Measurements from ENCODE around the gene TUBB2B. TPM values are rescaled to one million over a fixed set of nuclear protein-coding genes. Genes with fewer than 3 reads are reported as not detected.
"Not testable (repeated sequence)": the region's sequence is repeated elsewhere in the genome, so short reads cannot be mapped to it uniquely, and the experiment has no call there.

TUBB2B gene
- total and polyA plus RNA-seq, 12 donors, result 0.28 to 3.6 (median 0.94) TPM

- H3K36me3 ChIP-seq, result no peaks in the 10 kb centered on the region
- no peak overlapping the region for H3K27ac ChIP-seq
- WGBS, 2 donors, result 64 to 71% methylated on average over 4 of the region's 4 CpGs
- H3K4me3 ChIP-seq, result no peak overlapping the region
- ATAC-seq, result no peak
- DNase-seq, result no peak
- H3K27me3 ChIP-seq, result peaks cover 0 to 4% (median 0%) of the 10 kb centered on the region in 7 donors
- intact Hi-C loops (cut with DNase I), result no loop called here
- no peaks in the 10 kb centered on the region for H3K4me1 ChIP-seq
- TF ChIP-seq, protein P1, sequence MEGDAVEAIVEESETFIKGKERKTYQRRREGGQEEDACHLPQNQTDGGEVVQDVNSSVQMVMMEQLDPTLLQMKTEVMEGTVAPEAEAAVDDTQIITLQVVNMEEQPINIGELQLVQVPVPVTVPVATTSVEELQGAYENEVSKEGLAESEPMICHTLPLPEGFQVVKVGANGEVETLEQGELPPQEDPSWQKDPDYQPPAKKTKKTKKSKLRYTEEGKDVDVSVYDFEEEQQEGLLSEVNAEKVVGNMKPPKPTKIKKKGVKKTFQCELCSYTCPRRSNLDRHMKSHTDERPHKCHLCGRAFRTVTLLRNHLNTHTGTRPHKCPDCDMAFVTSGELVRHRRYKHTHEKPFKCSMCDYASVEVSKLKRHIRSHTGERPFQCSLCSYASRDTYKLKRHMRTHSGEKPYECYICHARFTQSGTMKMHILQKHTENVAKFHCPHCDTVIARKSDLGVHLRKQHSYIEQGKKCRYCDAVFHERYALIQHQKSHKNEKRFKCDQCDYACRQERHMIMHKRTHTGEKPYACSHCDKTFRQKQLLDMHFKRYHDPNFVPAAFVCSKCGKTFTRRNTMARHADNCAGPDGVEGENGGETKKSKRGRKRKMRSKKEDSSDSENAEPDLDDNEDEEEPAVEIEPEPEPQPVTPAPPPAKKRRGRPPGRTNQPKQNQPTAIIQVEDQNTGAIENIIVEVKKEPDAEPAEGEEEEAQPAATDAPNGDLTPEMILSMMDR (IDR thresholded peaks at IDR 0.05), result no peak
- no peaks in the 10 kb centered on the region for H3K9me3 ChIP-seq
Observed at GRCh38 chr6:3183066-3183465, 44.4 kb downstream of the TUBB2B start.

DNA sequence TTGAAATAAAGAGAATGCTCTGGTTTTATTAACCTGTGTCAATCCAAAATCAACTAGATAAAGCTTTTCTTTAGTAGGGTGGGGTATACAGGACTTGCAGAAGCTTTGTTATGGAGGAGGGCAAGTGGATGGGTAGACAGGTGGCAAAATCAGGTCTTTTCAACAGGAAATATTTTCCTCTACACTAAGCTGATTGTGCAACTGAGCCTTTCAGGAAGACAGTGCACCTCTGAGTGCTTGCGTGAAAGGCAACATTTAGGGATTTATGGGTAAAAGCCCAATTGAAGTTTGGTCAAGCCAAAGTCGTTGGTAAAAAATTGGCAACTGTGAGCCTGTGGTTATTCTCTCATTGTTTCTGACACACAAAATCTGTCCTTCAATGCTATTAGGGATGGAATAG is 46.3 kb downstream of the TUBB2B start:
- H3K9me3 ChIP-seq, result no peaks in the 10 kb centered on the region
- no peak for ATAC-seq
- peaks cover 0 to 4% (median 0%) of the 10 kb centered on the region in 7 donors for H3K27me3 ChIP-seq
- H3K4me1 ChIP-seq, result no peaks in the 10 kb centered on the region
- no peak for DNase-seq
- H3K36me3 ChIP-seq, result no peaks in the 10 kb centered on the region
- intact Hi-C loops (cut with DNase I), result no loop called here
- no peak overlapping the region for H3K27ac ChIP-seq
- 82 to 90% methylated on average over 2 of the region's 2 CpGs for WGBS, 2 donors
- H3K4me3 ChIP-seq, result no peak overlapping the region
- TF ChIP-seq, protein P1 (IDR thresholded peaks at IDR 0.05), result no peak

GRCh38 chr6:3179945-3180344 is 47.5 kb downstream of the TUBB2B start:
- peak in 3 of 8 donors; percentile 39 to 44 (median 42) for ATAC-seq

GRCh38 chr6:3178666-3179065 is 48.8 kb downstream of the TUBB2B start:
- not testable (repeated sequence) for H3K27me3 ChIP-seq, H3K9me3 ChIP-seq, H3K4me1 ChIP-seq, H3K4me3 ChIP-seq, DNase-seq, H3K36me3 ChIP-seq, H3K27ac ChIP-seq
- intact Hi-C loops (cut with DNase I), result loop anchor here in 1 of 10 donors (5.0 kb wide), 1 partner anchor 259 kb away; no protein-coding TSS in a partner anchor
- peak in 5 of 8 donors; percentile 42 to 84 (median 74) for ATAC-seq
- WGBS, 2 donors, result 53 to 72% methylated on average over 8 of the region's 8 CpGs

More at GRCh38 chr6:3179945-3180344, 47.5 kb downstream of the TUBB2B start:
- H3K36me3 ChIP-seq, H3K27me3 ChIP-seq, H3K9me3 ChIP-seq, DNase-seq, H3K4me1 ChIP-seq, H3K27ac ChIP-seq: not testable (repeated sequence)
- H3K4me3 ChIP-seq, result peak overlapping the region in 2 of 10 donors; percentile 17 to 27
- intact Hi-C loops (cut with DNase I), result loop anchor here in 1 of 10 donors (5.0 kb wide), 1 partner anchor 257 kb away; no protein-coding TSS in a partner anchor
- 56 to 60% methylated on average over 3 to 5 of the region's 8 CpGs for WGBS, 2 donors

GRCh38 chr6:3176562-3177355 is 50.7 kb downstream of the TUBB2B start:
- peaks cover 0 to 4% (median 0%) of the 10 kb centered on the region in 7 donors for H3K27me3 ChIP-seq
- H3K4me3 ChIP-seq, result no peak overlapping the region
- no peaks in the 10 kb centered on the region for H3K36me3 ChIP-seq
- intact Hi-C loops (cut with DNase I), result loop anchor here in 1 of 10 donors (5.0 kb wide), 1 partner anchor 261 kb away; no protein-coding TSS in a partner anchor
- H3K4me1 ChIP-seq, result no peaks in the 10 kb centered on the region
- no peaks in the 10 kb centered on the region for H3K9me3 ChIP-seq
- no peak overlapping the region for H3K27ac ChIP-seq
- ATAC-seq (peak in 6 of 8 donors; percentile 46 to 87 (median 63)), DNase-seq (no peak)
- TF ChIP-seq, protein P1 (IDR thresholded peaks at IDR 0.05), result no peak
- WGBS, 2 donors, result 86 to 88% methylated on average over 21 to 22 of the region's 22 CpGs
